Measurements from ENCODE around the gene LPAR3. TPM values are rescaled to one million over a fixed set of nuclear protein-coding genes. Genes with fewer than 3 reads are reported as not detected.

The LPAR3 gene
- total RNA-seq, 1 donor from 2014 or later = 0.47 TPM

DNA sequence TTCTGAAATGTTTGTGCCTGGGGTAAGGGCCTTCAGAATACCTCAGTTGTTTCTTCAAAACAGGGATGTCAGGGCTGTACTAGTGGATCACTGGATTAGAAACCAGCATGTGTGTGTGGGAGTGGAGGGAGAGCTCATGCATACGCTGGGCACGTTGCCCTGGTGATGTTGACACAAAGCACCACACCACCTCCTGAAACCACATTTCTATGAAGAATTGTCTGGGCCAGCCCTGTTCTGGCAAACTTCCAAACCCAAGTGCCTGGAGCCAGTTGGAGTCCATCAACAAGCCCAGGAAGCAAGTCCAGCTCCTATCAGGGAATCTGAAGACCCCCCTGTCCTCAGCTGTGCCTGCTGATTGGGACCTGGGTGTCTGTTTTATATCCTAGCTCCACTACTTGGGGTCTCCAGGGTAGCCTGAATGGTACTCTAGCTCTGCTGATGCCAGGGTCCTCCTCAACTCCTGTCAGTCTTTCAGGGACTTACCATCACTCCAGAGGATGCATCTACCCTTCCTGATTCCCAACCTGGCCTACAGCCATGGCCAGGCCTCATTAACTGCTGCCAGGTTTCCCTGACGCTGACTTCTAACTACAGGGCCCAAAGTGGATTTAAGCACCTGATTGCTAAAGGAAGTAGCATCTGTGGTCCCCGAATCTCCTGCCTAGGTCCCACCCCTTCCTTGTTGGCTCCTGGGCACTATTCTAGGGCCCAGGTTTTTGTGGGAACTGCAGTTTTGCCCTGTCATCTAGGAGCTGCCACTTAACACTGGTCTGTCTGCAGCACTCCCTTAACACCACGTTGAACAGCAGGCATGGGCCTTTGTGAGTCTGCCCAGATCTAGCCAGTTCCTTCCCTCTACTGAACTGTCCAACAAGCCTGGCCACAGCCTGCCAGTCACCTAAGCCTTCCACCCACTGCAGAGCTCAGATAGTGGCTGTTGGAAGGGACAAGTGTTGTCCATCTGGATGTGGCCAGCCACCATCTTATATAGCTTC, 45.5 kb downstream of the LPAR3 start:
- H3K4me3 Mint-ChIP-seq = no peak overlapping the region
- H3K27ac Mint-ChIP-seq = no peak overlapping the region

DNA sequence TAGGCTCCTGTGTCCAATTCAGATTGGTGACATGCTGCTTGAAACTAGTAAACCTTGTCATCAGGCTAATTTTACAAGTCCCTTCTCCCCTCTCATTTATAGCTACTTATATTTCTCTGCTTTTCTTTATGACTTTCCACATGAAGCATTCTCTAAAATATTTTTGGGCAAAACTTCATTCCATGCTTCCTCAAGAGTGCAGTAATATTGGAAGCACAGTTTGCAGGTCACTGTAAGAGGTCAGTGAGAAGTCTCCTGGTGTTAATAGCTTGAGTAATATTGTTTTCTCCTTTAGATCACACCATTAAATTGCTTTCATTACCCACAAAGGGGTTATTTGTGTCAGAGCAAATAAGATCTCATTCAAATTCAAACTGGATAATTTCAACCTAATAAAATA, 46.6 kb downstream of the LPAR3 start:
- Mint-ChIP-seq H3K36me3 (ENCODE audit: low read depth) (peaks cover 4% of the 10 kb centered on the region), H3K4me3 (no peak overlapping the region), H3K9me3 (no peaks in the 10 kb centered on the region), H3K27ac (no peak overlapping the region), H3K4me1 (ENCODE audit: low read depth) (peaks cover 11% of the 10 kb centered on the region), H3K27me3 (ENCODE audit: insufficient read depth) (peaks cover 11% of the 10 kb centered on the region)
- intact Hi-C loops (cut with micrococcal nuclease) = no loop called here
- DNase-seq (ENCODE audit: low spot score) = no peak

More for the DNA sequence above, 45.5 kb downstream of the LPAR3 start:
- Mint-ChIP-seq H3K9me3 (no peaks in the 10 kb centered on the region), H3K27me3 (ENCODE audit: insufficient read depth) (peaks cover 11% of the 10 kb centered on the region), H3K36me3 (ENCODE audit: low read depth) (peaks cover 10% of the 10 kb centered on the region), H3K4me1 (ENCODE audit: low read depth) (peaks cover 12% of the 10 kb centered on the region)
- DNase-seq (ENCODE audit: low spot score) = no peak
- intact Hi-C loops (cut with micrococcal nuclease) = no loop called here

DNA sequence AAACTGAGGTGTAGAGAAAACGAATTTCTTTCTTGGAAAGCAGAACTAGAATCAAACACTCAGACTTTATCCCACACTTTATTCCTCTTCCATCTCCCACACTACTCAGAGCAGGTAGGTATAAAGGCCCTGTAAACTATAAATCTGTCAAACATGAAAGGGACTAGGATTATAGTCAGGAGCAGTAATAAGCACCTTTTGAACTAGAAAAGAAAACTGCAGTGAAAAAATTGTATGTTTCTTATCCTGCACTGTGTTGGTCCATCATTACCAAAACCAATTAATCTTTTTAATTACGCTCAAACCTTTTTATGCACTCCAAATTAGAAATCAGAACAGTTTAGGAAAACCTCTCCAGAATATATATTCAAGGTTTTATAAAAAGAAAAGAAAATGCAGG, 47.6 kb downstream of the LPAR3 start:
- no peak for DNase-seq (ENCODE audit: low spot score)
- intact Hi-C loops (cut with micrococcal nuclease) = no loop called here
- no peaks in the 10 kb centered on the region for H3K9me3 Mint-ChIP-seq
- no peak overlapping the region for H3K4me3 Mint-ChIP-seq
- peaks cover 11% of the 10 kb centered on the region for H3K27me3 Mint-ChIP-seq (ENCODE audit: insufficient read depth)
- H3K36me3 Mint-ChIP-seq (ENCODE audit: low read depth) = peaks cover 4% of the 10 kb centered on the region
- peaks cover 11% of the 10 kb centered on the region for H3K4me1 Mint-ChIP-seq (ENCODE audit: low read depth)
- H3K27ac Mint-ChIP-seq = no peak overlapping the region

DNA sequence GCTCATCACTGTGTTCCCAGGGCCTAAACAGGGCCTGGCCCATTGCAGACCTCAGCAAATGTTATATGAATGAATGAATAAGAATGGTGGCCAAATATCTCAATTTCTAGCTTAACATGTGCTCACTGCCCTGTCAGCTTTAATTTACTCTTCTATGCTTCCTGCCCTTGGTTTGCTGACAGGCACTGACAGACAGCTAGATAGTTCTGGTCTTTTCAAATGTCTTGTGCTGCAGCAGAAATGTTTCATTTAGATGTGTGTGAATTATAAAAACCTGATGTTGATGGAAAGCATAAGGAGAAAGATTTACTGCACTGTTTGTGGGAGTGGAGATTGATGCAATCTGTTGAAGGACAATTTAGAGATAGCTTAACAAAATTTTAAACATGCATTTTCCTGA, 48.9 kb downstream of the LPAR3 start:
- H3K27me3 Mint-ChIP-seq (ENCODE audit: insufficient read depth) = peaks cover 11% of the 10 kb centered on the region
- no peak for DNase-seq (ENCODE audit: low spot score)
- peaks cover 11% of the 10 kb centered on the region for H3K4me1 Mint-ChIP-seq (ENCODE audit: low read depth)
- H3K4me3 Mint-ChIP-seq = no peak overlapping the region
- intact Hi-C loops (cut with micrococcal nuclease) = no loop called here
- H3K9me3 Mint-ChIP-seq = no peaks in the 10 kb centered on the region
- no peak overlapping the region for H3K27ac Mint-ChIP-seq
- peaks cover 4% of the 10 kb centered on the region for H3K36me3 Mint-ChIP-seq (ENCODE audit: low read depth)

DNA sequence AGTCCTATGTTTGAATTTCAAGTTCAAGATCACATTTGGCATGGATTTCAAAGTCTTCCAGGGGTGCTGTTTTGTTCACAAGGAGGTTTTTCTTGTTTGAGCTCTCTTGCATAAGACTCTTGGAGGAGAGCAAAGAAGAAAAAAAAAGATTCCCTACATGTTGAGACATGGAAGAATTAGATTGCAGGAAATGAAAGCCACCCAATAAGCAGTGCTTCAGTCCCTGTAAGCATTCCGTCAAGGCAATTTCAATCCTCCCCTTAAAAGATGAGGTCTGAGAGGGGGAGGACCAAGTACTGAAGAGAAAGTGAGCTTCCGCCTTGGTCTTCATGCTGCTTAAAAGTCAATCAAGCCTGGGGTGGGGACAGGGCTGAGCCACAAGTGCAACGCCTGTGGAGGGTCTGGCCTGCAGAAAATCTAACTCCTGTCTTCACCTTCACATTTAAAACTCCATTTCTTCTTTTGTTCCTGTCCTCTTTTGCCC, 50.2 kb downstream of the LPAR3 start:
- Mint-ChIP-seq H3K4me1 (ENCODE audit: low read depth) (peaks cover 7% of the 10 kb centered on the region), H3K4me3 (no peak overlapping the region), H3K27ac (no peak overlapping the region), H3K9me3 (peaks cover 7% of the 10 kb centered on the region), H3K36me3 (ENCODE audit: low read depth) (peaks cover 6% of the 10 kb centered on the region), H3K27me3 (ENCODE audit: insufficient read depth) (peaks cover 13% of the 10 kb centered on the region)
- no peak for DNase-seq (ENCODE audit: low spot score)
- intact Hi-C loops (cut with micrococcal nuclease) = no loop called here

DNA sequence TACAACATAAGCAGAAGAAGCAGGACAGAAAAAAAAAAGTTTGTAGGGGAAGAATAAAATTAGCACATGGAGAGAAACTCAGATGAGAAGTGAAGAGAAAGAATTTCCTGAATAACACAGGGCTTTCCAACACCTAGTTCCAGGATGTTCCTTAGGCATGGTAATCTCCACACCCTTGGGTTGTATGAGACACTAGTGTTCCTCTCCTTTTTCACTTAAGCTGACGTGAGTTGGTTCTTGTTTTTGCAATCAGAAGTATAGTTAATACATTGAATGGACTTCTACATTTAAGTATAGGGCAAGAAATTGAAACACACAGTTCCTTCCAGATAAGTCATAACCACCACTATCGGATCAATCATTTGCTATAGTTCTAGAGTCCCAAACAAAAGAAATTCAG, 51.0 kb downstream of the LPAR3 start:
- no peak overlapping the region for H3K27ac Mint-ChIP-seq
- H3K36me3 Mint-ChIP-seq (ENCODE audit: low read depth) = peaks cover 6% of the 10 kb centered on the region
- no peak for DNase-seq (ENCODE audit: low spot score)
- intact Hi-C loops (cut with micrococcal nuclease) = no loop called here
- peaks cover 1% of the 10 kb centered on the region for H3K4me1 Mint-ChIP-seq (ENCODE audit: low read depth)
- no peak overlapping the region for H3K4me3 Mint-ChIP-seq
- H3K27me3 Mint-ChIP-seq (ENCODE audit: insufficient read depth) = peaks cover 13% of the 10 kb centered on the region
- peaks cover 7% of the 10 kb centered on the region for H3K9me3 Mint-ChIP-seq

DNA sequence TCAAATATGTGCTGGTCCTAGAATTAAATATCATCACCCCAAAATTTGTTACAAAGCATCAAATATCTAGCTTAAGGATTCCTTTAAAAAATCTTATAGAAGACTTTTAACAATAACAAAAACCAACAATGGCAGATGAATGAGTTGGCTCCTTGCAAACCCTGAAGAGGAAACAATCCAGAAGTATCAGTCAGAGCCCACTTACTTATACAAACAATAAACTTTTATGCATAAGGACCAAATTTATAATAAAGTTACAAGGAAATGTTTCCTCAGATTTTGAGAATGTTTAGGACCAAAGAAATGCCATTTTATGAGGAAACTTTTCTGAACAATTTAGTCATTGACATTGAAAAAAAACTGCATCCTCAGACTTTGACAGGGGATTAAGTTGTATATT, 52.7 kb downstream of the LPAR3 start:
- H3K4me1 Mint-ChIP-seq (ENCODE audit: low read depth) = no peaks in the 10 kb centered on the region
- H3K27me3 Mint-ChIP-seq (ENCODE audit: insufficient read depth) = peaks cover 6% of the 10 kb centered on the region
- intact Hi-C loops (cut with micrococcal nuclease) = no loop called here
- peaks cover 6% of the 10 kb centered on the region for H3K36me3 Mint-ChIP-seq (ENCODE audit: low read depth)
- no peak for DNase-seq (ENCODE audit: low spot score)
- no peak overlapping the region for H3K4me3 Mint-ChIP-seq
- peaks cover 7% of the 10 kb centered on the region for H3K9me3 Mint-ChIP-seq
- no peak overlapping the region for H3K27ac Mint-ChIP-seq

DNA sequence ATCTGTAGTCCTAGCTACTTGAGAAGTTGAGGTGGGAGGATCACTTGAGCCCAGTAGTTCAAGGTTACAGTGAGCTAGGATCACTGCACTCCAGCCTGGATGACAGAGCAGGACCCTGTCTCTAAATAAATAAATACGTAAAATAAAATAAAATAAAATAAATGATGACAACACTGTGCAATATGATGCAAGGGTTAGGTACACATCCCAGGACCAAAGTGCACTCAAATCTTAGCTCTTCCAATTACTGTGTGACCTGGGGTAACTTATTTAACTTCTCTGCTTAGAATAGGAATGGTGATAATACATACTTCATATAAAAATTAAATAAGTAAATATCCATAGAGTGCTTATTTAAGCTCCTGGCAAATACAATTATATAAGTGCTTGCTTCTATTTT, 53.5 kb downstream of the LPAR3 start:
- intact Hi-C loops (cut with micrococcal nuclease) = no loop called here
- DNase-seq (ENCODE audit: low spot score) = no peak
- Mint-ChIP-seq H3K36me3 (ENCODE audit: low read depth) (peaks cover 6% of the 10 kb centered on the region), H3K27ac (no peak overlapping the region), H3K4me3 (no peak overlapping the region), H3K9me3 (peaks cover 7% of the 10 kb centered on the region), H3K4me1 (ENCODE audit: low read depth) (peaks cover 8% of the 10 kb centered on the region), H3K27me3 (ENCODE audit: insufficient read depth) (peaks cover 6% of the 10 kb centered on the region)

DNA sequence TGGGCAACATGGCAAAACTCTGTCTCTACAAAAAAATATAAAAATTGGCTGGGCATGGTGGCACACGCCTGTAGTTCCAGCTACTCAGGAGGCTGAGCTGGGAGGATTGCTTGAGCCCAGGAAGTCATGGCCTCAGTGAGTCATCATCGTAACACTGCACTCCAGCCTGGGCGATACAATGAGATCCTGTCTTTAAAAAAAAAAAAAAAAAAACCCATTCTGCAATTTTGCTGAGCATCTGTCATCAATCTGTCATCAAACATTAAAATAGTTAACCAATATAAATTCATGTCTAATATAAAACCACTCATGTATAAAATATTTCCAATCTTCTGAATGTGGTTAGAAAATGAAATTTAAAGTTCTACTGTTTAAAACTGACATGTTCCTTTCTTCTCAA, 56.9 kb downstream of the LPAR3 start:
- H3K27ac Mint-ChIP-seq = no peak overlapping the region
- intact Hi-C loops (cut with micrococcal nuclease) = no loop called here
- peaks cover 2% of the 10 kb centered on the region for H3K36me3 Mint-ChIP-seq (ENCODE audit: low read depth)
- peaks cover 7% of the 10 kb centered on the region for H3K9me3 Mint-ChIP-seq
- H3K4me3 Mint-ChIP-seq = no peak overlapping the region
- DNase-seq (ENCODE audit: low spot score) = no peak
- H3K27me3 Mint-ChIP-seq (ENCODE audit: insufficient read depth) = peaks cover 3% of the 10 kb centered on the region
- peaks cover 10% of the 10 kb centered on the region for H3K4me1 Mint-ChIP-seq (ENCODE audit: low read depth)

DNA sequence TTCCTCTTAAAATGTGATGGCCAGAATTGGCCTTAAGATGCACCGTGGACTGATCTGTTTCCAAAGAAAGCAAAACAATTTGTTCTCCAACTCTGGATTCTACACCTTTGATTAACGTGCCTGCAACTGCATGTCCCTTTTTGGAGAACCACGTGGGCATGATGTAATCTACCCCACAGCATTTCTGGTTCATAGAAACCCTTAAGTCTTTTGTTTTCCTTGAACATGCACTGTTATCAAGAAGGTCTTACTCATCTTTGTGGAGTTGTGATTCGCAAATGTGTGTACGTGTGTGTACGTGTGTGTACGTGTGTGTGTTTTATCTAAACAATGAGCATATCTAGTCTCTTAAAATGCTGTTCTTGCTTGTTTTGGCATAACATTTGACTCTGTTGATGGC, 57.8 kb downstream of the LPAR3 start:
- peaks cover 7% of the 10 kb centered on the region for H3K9me3 Mint-ChIP-seq
- peaks cover 10% of the 10 kb centered on the region for H3K4me1 Mint-ChIP-seq (ENCODE audit: low read depth)
- peaks cover 2% of the 10 kb centered on the region for H3K36me3 Mint-ChIP-seq (ENCODE audit: low read depth)
- H3K27ac Mint-ChIP-seq = no peak overlapping the region
- H3K27me3 Mint-ChIP-seq (ENCODE audit: insufficient read depth) = peaks cover 3% of the 10 kb centered on the region
- intact Hi-C loops (cut with micrococcal nuclease) = loop anchor here (2.0 kb wide), 1 partner anchor 20 kb away; no protein-coding TSS in a partner anchor
- no peak overlapping the region for H3K4me3 Mint-ChIP-seq
- DNase-seq (ENCODE audit: low spot score) = no peak

DNA sequence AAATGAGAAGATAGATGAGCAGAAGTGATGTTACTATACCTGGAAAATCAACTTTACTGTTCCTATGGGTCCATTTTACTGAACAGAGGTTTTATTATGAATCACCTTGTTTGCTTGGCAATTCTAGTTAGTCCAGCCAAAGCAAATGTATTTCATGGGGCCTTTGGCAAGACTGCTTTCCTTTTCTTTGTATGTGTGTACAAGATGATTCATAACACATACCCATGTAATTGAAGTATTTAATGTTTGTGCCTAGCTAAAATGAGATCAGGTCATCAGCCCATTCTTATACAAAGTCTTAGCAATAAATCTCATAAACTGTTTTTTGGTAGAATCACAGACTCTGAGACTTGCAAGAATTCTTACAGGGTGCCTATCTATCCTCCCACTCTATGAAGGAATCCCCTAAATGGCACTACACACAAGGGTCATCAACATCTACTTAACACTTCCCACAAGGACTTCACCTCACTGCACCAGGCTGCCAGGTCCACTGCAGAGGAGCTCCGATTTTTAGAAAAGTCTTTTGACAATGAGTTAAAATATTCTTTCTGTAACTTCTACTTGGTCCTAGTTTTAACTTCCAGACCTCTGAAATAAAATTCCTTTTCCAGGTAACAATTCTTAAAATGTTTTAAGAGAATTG, 58.5 kb downstream of the LPAR3 start:
- no peak for DNase-seq (ENCODE audit: low spot score)
- peaks cover 2% of the 10 kb centered on the region for H3K36me3 Mint-ChIP-seq (ENCODE audit: low read depth)
- H3K4me1 Mint-ChIP-seq (ENCODE audit: low read depth) = peaks cover 10% of the 10 kb centered on the region
- intact Hi-C loops (cut with micrococcal nuclease) = loop anchor here (2.0 kb wide), 1 partner anchor 20 kb away; no protein-coding TSS in a partner anchor
- H3K27ac Mint-ChIP-seq = no peak overlapping the region
- peaks cover 7% of the 10 kb centered on the region for H3K9me3 Mint-ChIP-seq
- peaks cover 3% of the 10 kb centered on the region for H3K27me3 Mint-ChIP-seq (ENCODE audit: insufficient read depth)
- H3K4me3 Mint-ChIP-seq = no peak overlapping the region

DNA sequence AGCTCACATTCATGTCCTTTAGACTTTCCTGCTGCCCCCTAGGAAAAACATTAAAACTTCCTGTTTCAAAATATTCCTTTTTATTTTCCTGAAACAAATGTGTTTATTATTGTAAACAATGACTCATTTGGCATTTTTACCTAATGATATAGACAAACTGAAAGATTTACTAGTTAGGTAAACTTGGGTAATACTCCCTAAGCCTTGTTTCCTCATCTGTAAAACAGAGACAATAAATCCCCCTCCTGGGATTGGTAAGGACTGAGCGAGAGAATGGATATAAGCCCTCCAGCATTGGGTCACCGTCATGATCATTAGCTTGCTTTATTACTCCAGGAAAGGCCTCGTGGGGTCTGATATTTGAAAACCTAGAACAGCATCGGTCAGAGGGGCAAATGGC, 59.8 kb downstream of the LPAR3 start:
- H3K4me3 Mint-ChIP-seq = no peak overlapping the region
- H3K4me1 Mint-ChIP-seq (ENCODE audit: low read depth) = peaks cover 10% of the 10 kb centered on the region
- DNase-seq (ENCODE audit: low spot score) = no peak
- H3K9me3 Mint-ChIP-seq = no peaks in the 10 kb centered on the region
- H3K36me3 Mint-ChIP-seq (ENCODE audit: low read depth) = peaks cover 1% of the 10 kb centered on the region
- intact Hi-C loops (cut with micrococcal nuclease) = no loop called here
- no peak overlapping the region for H3K27ac Mint-ChIP-seq
- peaks cover 4% of the 10 kb centered on the region for H3K27me3 Mint-ChIP-seq (ENCODE audit: insufficient read depth)

DNA sequence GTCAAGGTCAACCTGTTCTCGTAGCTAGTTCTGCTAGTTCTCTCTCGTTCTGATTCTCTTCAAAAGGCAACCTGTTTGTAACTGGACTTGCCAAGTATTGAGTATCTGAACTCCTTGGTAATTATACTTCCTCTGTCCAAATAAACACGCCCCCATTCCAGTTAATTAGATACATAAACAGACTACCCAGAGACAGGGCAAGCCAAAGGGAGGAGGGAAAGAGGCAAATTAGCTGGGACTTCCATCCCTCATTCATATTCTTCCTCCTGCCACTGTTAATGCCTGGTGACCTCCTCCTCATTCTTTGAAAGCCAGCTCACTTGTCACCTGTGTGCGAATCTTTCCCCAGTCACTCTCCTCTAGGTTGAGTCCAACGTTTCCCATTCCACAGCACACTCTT, 62.9 kb downstream of the LPAR3 start:
- intact Hi-C loops (cut with micrococcal nuclease) = no loop called here
- no peak overlapping the region for H3K4me3 Mint-ChIP-seq

More for the DNA sequence above, 62.9 kb downstream of the LPAR3 start:
- Mint-ChIP-seq H3K36me3 (ENCODE audit: low read depth) (peaks cover 1% of the 10 kb centered on the region), H3K4me1 (ENCODE audit: low read depth) (peaks cover 8% of the 10 kb centered on the region), H3K27me3 (ENCODE audit: insufficient read depth) (peaks cover 6% of the 10 kb centered on the region), H3K9me3 (no peaks in the 10 kb centered on the region), H3K27ac (no peak overlapping the region)
- no peak for DNase-seq (ENCODE audit: low spot score)

Data from activated T-helper 1 cell treated with anti-CD3 and anti-CD28 coated beads, Interleukin-12 subunit alpha, Interleukin-12 subunit beta, Interleukin-2, Interleukin-4 antibody, amounts not matched to agents 30 ng/mL and 10 ng/mL and 1 ng/mL, durations not matched to agents 14 hours and 24 hours and 36 hours (primary cell).